Central memory CD8-positive, alpha-beta T cell (primary cell): ENCODE measurements around the gene UNC119B.

Source experiments
- ATAC-seq: fragments of 150-1000 bp; cut with Tn5 transposase; replicated peaks from 2 replicates; pipeline ENCODE4 v1.10.0; 2022; ENCODE audit warnings: mild to moderate bottlenecking, moderate FRiP score, moderate number of reproducible peaks; ENCODE audit not compliant: poor library complexity, severe bottlenecking; ENCODE audit errors: extremely low read depth
- DNase-seq, 2 donors: peaks; one replicate each; pipeline ENCODE4 v3.0.0; 2021; ENCODE audit warnings: low spot score in 2 of 2
- H3K27ac Mint-ChIP-seq: one replicate; pipeline ENCODE4 v1.8.0; 2022; ENCODE audit warnings: low read depth, mild to moderate bottlenecking, moderate library complexity, mixed read lengths
- H3K27me3 Mint-ChIP-seq: one replicate; pipeline ENCODE4 v1.8.0; 2022; ENCODE audit warnings: mixed read lengths
- H3K36me3 Mint-ChIP-seq: one replicate; pipeline ENCODE4 v1.8.0; 2022; ENCODE audit warnings: mild to moderate bottlenecking, moderate library complexity, mixed read lengths; ENCODE audit not compliant: insufficient read depth
- H3K4me1 Mint-ChIP-seq: one replicate; pipeline ENCODE4 v1.8.0; 2022; ENCODE audit warnings: mixed read lengths
- H3K4me3 Mint-ChIP-seq: one replicate; pipeline ENCODE4 v1.8.0; 2022; ENCODE audit warnings: mild to moderate bottlenecking, moderate library complexity, mixed read lengths
- H3K9me3 Mint-ChIP-seq: one replicate; pipeline ENCODE4 v1.8.0; 2022; ENCODE audit warnings: mixed read lengths

The UNC119B gene

GRCh38 chr12:120739821-120740613 is 29.8 kb downstream of the UNC119B start:
- Mint-ChIP-seq H3K27ac (no peak overlapping the region), H3K36me3 (no peaks in the 10 kb centered on the region), H3K27me3 (no peaks in the 10 kb centered on the region), H3K4me1 (peaks cover 5% of the 10 kb centered on the region), H3K9me3 (no peaks in the 10 kb centered on the region), H3K4me3 (no peak overlapping the region)
- ATAC-seq (no peak), DNase-seq (no peak)

- peaks cover 5% of the 10 kb centered on the region for H3K4me1 Mint-ChIP-seq
- no peak overlapping the region for H3K27ac Mint-ChIP-seq
- no peak for ATAC-seq
- H3K9me3 Mint-ChIP-seq = no peaks in the 10 kb centered on the region
- no peak overlapping the region for H3K4me3 Mint-ChIP-seq
- no peaks in the 10 kb centered on the region for H3K36me3 Mint-ChIP-seq
- H3K27me3 Mint-ChIP-seq = no peaks in the 10 kb centered on the region
- no peak for DNase-seq
Observed at GRCh38 chr12:120740871-120741270, 30.6 kb downstream of the UNC119B start.

GRCh38 chr12:120741476-120742421 is 31.5 kb downstream of the UNC119B start:
- Mint-ChIP-seq H3K4me1 (no peaks in the 10 kb centered on the region), H3K4me3 (no peak overlapping the region), H3K9me3 (no peaks in the 10 kb centered on the region), H3K36me3 (no peaks in the 10 kb centered on the region), H3K27ac (no peak overlapping the region), H3K27me3 (no peaks in the 10 kb centered on the region)
- DNase-seq = no peak
- no peak for ATAC-seq

- Mint-ChIP-seq H3K4me3 (no peak overlapping the region), H3K4me1 (no peaks in the 10 kb centered on the region), H3K36me3 (no peaks in the 10 kb centered on the region), H3K9me3 (no peaks in the 10 kb centered on the region), H3K27me3 (no peaks in the 10 kb centered on the region), H3K27ac (no peak overlapping the region)
- ATAC-seq (no peak), DNase-seq (no peak)
Observed at GRCh38 chr12:120744922-120745493, 34.8 kb downstream of the UNC119B start.

- DNase-seq (no peak), ATAC-seq (no peak)
- no peak overlapping the region for H3K27ac Mint-ChIP-seq
- H3K36me3 Mint-ChIP-seq = no peaks in the 10 kb centered on the region
- H3K9me3 Mint-ChIP-seq = no peaks in the 10 kb centered on the region
- no peak overlapping the region for H3K4me3 Mint-ChIP-seq
- H3K27me3 Mint-ChIP-seq = peaks cover 15% of the 10 kb centered on the region
- no peaks in the 10 kb centered on the region for H3K4me1 Mint-ChIP-seq
Observed at GRCh38 chr12:120748242-120748641, 38.0 kb downstream of the UNC119B start.

GRCh38 chr12:120749256-120749655 is 39.0 kb downstream of the UNC119B start:
- H3K36me3 Mint-ChIP-seq = no peaks in the 10 kb centered on the region
- no peak for ATAC-seq
- no peak overlapping the region for H3K27ac Mint-ChIP-seq
- no peak for DNase-seq
- H3K4me3 Mint-ChIP-seq = no peak overlapping the region
- H3K27me3 Mint-ChIP-seq = peaks cover 15% of the 10 kb centered on the region
- H3K9me3 Mint-ChIP-seq = no peaks in the 10 kb centered on the region
- H3K4me1 Mint-ChIP-seq = no peaks in the 10 kb centered on the region

- H3K27me3 Mint-ChIP-seq = peaks cover 25% of the 10 kb centered on the region
- ATAC-seq (no peak), DNase-seq (no peak)
- no peak overlapping the region for H3K27ac Mint-ChIP-seq
- no peak overlapping the region for H3K4me3 Mint-ChIP-seq
- no peaks in the 10 kb centered on the region for H3K4me1 Mint-ChIP-seq
- H3K9me3 Mint-ChIP-seq = peaks cover 6% of the 10 kb centered on the region
- H3K36me3 Mint-ChIP-seq = no peaks in the 10 kb centered on the region
Observed at GRCh38 chr12:120750806-120751205, 40.5 kb downstream of the UNC119B start.

GRCh38 chr12:120751389-120751788 is 41.1 kb downstream of the UNC119B start:
- no peak overlapping the region for H3K4me3 Mint-ChIP-seq
- H3K9me3 Mint-ChIP-seq = peaks cover 6% of the 10 kb centered on the region
- no peak overlapping the region for H3K27ac Mint-ChIP-seq
- DNase-seq (no peak), ATAC-seq (no peak)
- no peaks in the 10 kb centered on the region for H3K4me1 Mint-ChIP-seq
- H3K36me3 Mint-ChIP-seq = no peaks in the 10 kb centered on the region
- peaks cover 25% of the 10 kb centered on the region for H3K27me3 Mint-ChIP-seq

- Mint-ChIP-seq H3K27ac (no peak overlapping the region), H3K9me3 (peaks cover 6% of the 10 kb centered on the region), H3K4me3 (no peak overlapping the region), H3K36me3 (peaks cover 3% of the 10 kb centered on the region), H3K27me3 (peaks cover 25% of the 10 kb centered on the region), H3K4me1 (no peaks in the 10 kb centered on the region)
- DNase-seq (no peak), ATAC-seq (no peak)
Observed at GRCh38 chr12:120754792-120755191, 44.5 kb downstream of the UNC119B start.

GRCh38 chr12:120755269-120755668 is 45.0 kb downstream of the UNC119B start:
- peaks cover 3% of the 10 kb centered on the region for H3K36me3 Mint-ChIP-seq
- peaks cover 25% of the 10 kb centered on the region for H3K27me3 Mint-ChIP-seq
- no peak overlapping the region for H3K4me3 Mint-ChIP-seq
- H3K9me3 Mint-ChIP-seq = peaks cover 6% of the 10 kb centered on the region
- H3K27ac Mint-ChIP-seq = no peak overlapping the region
- no peaks in the 10 kb centered on the region for H3K4me1 Mint-ChIP-seq
- ATAC-seq (no peak), DNase-seq (no peak)

- no peak for DNase-seq
- H3K36me3 Mint-ChIP-seq = peaks cover 17% of the 10 kb centered on the region
- H3K4me1 Mint-ChIP-seq = no peaks in the 10 kb centered on the region
- H3K27ac Mint-ChIP-seq = no peak overlapping the region
- ATAC-seq = no peak
- H3K9me3 Mint-ChIP-seq = peaks cover 6% of the 10 kb centered on the region
- no peak overlapping the region for H3K4me3 Mint-ChIP-seq
- peaks cover 12% of the 10 kb centered on the region for H3K27me3 Mint-ChIP-seq
Observed at GRCh38 chr12:120757226-120757742, 47.0 kb downstream of the UNC119B start.

- Mint-ChIP-seq H3K27ac (no peak overlapping the region), H3K27me3 (peaks cover 10% of the 10 kb centered on the region), H3K9me3 (peaks cover 6% of the 10 kb centered on the region), H3K4me1 (no peaks in the 10 kb centered on the region), H3K36me3 (peaks cover 19% of the 10 kb centered on the region), H3K4me3 (no peak overlapping the region)
- ATAC-seq (no peak), DNase-seq (no peak)
Observed at GRCh38 chr12:120757949-120758348, 47.7 kb downstream of the UNC119B start.
